Endodermal cell (in vitro differentiated cells): ENCODE results near the gene OTOP3. TPM values are rescaled to one million over a fixed set of nuclear protein-coding genes. Genes with fewer than 3 reads are reported as not detected.

Experiments used
- DNase-seq: peaks from one replicate; pipeline ENCODE4 v3.0.0-alpha.2; 2017
- H3K27ac ChIP-seq: 2 replicates; pipeline ENCODE4 v1.5.1; 2013; ENCODE audit warnings: mild to moderate bottlenecking, low read depth, low read length, moderate library complexity
- H3K27me3 ChIP-seq: 2 replicates; pipeline ENCODE4 v1.6.1; 2013; ENCODE audit warnings: mild to moderate bottlenecking, low read length, moderate library complexity; ENCODE audit not compliant: insufficient read depth, control insufficient read depth, poor library complexity, severe bottlenecking
- H3K36me3 ChIP-seq: 2 replicates; pipeline ENCODE4 v1.7.0; 2013; ENCODE audit warnings: mild to moderate bottlenecking, low read length, moderate library complexity; ENCODE audit not compliant: control insufficient read depth, insufficient read depth
- H3K4me1 ChIP-seq: one replicate; pipeline ENCODE4 v1.7.0; 2013; ENCODE audit warnings: low read length; ENCODE audit not compliant: control insufficient read depth, insufficient read depth
- H3K4me3 ChIP-seq: 2 replicates; pipeline ENCODE4 v1.5.1; 2013; ENCODE audit warnings: mild to moderate bottlenecking, low read length, moderate library complexity
- H3K9ac ChIP-seq: 2 replicates; pipeline ENCODE4 v1.6.1; 2013; ENCODE audit warnings: mild to moderate bottlenecking, low read length, moderate library complexity; ENCODE audit not compliant: poor library complexity, severe bottlenecking; ENCODE audit errors: extremely low read depth
- H3K9me3 ChIP-seq: 2 replicates; pipeline ENCODE4 v1.6.1; 2013; ENCODE audit warnings: mild to moderate bottlenecking, low read length, moderate library complexity; ENCODE audit not compliant: control insufficient read depth
- H3K27ac Mint-ChIP-seq: 2 replicates; pipeline ENCODE4 v1.8.0; 2020; ENCODE audit warnings: mixed read lengths
- H3K27me3 Mint-ChIP-seq: 2 replicates; pipeline ENCODE4 v1.8.0; 2021; ENCODE audit warnings: mild to moderate bottlenecking, mixed read lengths; ENCODE audit not compliant: insufficient read depth
- H3K36me3 Mint-ChIP-seq: 2 replicates; pipeline ENCODE4 v1.8.0; 2020; ENCODE audit warnings: low read depth, mixed read lengths
- H3K4me1 Mint-ChIP-seq: 2 replicates; pipeline ENCODE4 v1.8.0; 2020; ENCODE audit warnings: mixed read lengths
- H3K4me3 Mint-ChIP-seq: 2 replicates; pipeline ENCODE4 v1.8.0; 2020; ENCODE audit warnings: mild to moderate bottlenecking, moderate library complexity, mixed read lengths
- H3K9me3 Mint-ChIP-seq: 2 replicates; pipeline ENCODE4 v1.8.0; 2020; ENCODE audit warnings: mild to moderate bottlenecking, mixed read lengths
- WGBS, 2 experiments: methylation state at CpG; one replicate each; pipeline versions ENCODE4 v1.1.5 to v1.1.7; 2013; ENCODE audit warnings: missing lambda C conversion rate in 2 of 2, mixed read lengths in 1 of 2; ENCODE audit not compliant: insufficient coverage in 1 of 2, insufficient read length in 1 of 2; 5-methylcytosine and 5-hydroxymethylcytosine counted together
- total RNA-seq, 2 donors: library from RNA; stranded (reverse); fragmentation: NEBNext Ultra II Directional in 1 of 2; extraction: Animal tissue kit (Norgen Biotek cat#: 25700) in 1 of 2; gene quantifications; 2 replicates in 1 of 2; 3 replicates in 1 of 2; pipeline ENCODE4 v1.2.1, GENCODE V29; 2021
- TF ChIP-seq, protein P1 (sequence below): fragments of 200-600 bp; sonication (generic); conservative IDR thresholded peaks from 2 replicates; pipeline ENCODE4 v1.5.0; 2021; ENCODE audit warnings: antibody characterized with exemption, mild to moderate bottlenecking

OTOP3 gene
- total RNA-seq, 2 donors from 2014 or later, result not detected

- H3K4me3 ChIP-seq, result no peak overlapping the region
- H3K4me1 ChIP-seq, result no peaks in the 10 kb centered on the region
- H3K27me3 ChIP-seq, result peaks cover 11% of the 10 kb centered on the region
- H3K9me3 ChIP-seq, result no peaks in the 10 kb centered on the region
- Mint-ChIP-seq H3K4me1 (no peaks in the 10 kb centered on the region), H3K27ac (no peak overlapping the region), H3K27me3 (peaks cover 30% of the 10 kb centered on the region), H3K9me3 (no peaks in the 10 kb centered on the region), H3K4me3 (no peak overlapping the region), H3K36me3 (no peaks in the 10 kb centered on the region)
- no peak for DNase-seq
- TF ChIP-seq, protein P1, sequence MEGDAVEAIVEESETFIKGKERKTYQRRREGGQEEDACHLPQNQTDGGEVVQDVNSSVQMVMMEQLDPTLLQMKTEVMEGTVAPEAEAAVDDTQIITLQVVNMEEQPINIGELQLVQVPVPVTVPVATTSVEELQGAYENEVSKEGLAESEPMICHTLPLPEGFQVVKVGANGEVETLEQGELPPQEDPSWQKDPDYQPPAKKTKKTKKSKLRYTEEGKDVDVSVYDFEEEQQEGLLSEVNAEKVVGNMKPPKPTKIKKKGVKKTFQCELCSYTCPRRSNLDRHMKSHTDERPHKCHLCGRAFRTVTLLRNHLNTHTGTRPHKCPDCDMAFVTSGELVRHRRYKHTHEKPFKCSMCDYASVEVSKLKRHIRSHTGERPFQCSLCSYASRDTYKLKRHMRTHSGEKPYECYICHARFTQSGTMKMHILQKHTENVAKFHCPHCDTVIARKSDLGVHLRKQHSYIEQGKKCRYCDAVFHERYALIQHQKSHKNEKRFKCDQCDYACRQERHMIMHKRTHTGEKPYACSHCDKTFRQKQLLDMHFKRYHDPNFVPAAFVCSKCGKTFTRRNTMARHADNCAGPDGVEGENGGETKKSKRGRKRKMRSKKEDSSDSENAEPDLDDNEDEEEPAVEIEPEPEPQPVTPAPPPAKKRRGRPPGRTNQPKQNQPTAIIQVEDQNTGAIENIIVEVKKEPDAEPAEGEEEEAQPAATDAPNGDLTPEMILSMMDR, result no peak
- no peak overlapping the region for H3K27ac ChIP-seq
- 93 to 96% methylated on average over 9 to 15 of the region's 15 CpGs for WGBS, 2 experiments
- no peaks in the 10 kb centered on the region for H3K36me3 ChIP-seq
- no peak overlapping the region for H3K9ac ChIP-seq
These were observed 18.4 kb downstream of the OTOP3 start for GRCh38 chr17:74954115-74954514.

GRCh38 chr17:74954665-74955421 is 19.1 kb downstream of the OTOP3 start:
- Mint-ChIP-seq H3K36me3 (no peaks in the 10 kb centered on the region), H3K27me3 (peaks cover 34% of the 10 kb centered on the region), H3K4me1 (no peaks in the 10 kb centered on the region), H3K4me3 (no peak overlapping the region), H3K27ac (no peak overlapping the region), H3K9me3 (no peaks in the 10 kb centered on the region)
- TF ChIP-seq, protein P1, result no peak
- H3K27ac ChIP-seq, result no peak overlapping the region
- H3K36me3 ChIP-seq, result no peaks in the 10 kb centered on the region
- no peaks in the 10 kb centered on the region for H3K9me3 ChIP-seq
- DNase-seq, result no peak
- 73 to 74% methylated on average over 11 to 13 of the region's 13 CpGs for WGBS, 2 experiments
- no peak overlapping the region for H3K4me3 ChIP-seq
- H3K4me1 ChIP-seq, result no peaks in the 10 kb centered on the region
- peaks cover 18% of the 10 kb centered on the region for H3K27me3 ChIP-seq
- no peak overlapping the region for H3K9ac ChIP-seq

DNA sequence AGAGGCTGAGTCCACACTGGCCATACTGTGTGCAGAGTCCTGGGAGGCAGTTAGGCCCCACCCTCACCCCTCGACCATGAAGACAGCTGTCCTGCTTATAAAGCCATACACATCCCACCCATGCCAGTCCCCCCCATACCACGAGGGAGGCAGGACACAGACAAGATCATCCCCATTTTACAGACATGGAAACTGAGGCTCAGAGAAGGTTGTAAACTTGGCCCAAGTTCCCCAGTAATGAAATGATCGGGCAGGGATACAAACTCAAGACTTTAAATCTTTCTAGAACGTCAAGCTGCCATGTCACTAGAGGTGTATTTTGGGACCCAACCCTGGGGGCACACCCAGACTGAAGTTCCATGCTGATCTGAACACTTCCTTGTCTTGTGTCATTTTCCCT is 20.4 kb downstream of the OTOP3 start:
- peaks cover 37% of the 10 kb centered on the region for H3K27me3 Mint-ChIP-seq
- no peaks in the 10 kb centered on the region for H3K4me1 Mint-ChIP-seq
- H3K36me3 Mint-ChIP-seq, result no peaks in the 10 kb centered on the region
- peaks cover 26% of the 10 kb centered on the region for H3K27me3 ChIP-seq
- H3K4me1 ChIP-seq, result no peaks in the 10 kb centered on the region
- no peak overlapping the region for H3K27ac Mint-ChIP-seq
- no peaks in the 10 kb centered on the region for H3K9me3 ChIP-seq
- H3K9ac ChIP-seq, result no peak overlapping the region
- no peaks in the 10 kb centered on the region for H3K9me3 Mint-ChIP-seq
- no peak overlapping the region for H3K4me3 Mint-ChIP-seq
- no peak overlapping the region for H3K4me3 ChIP-seq
- TF ChIP-seq, protein P1, result no peak
- H3K36me3 ChIP-seq, result no peaks in the 10 kb centered on the region
- no peak for DNase-seq
- no peak overlapping the region for H3K27ac ChIP-seq
- WGBS, 2 experiments, result 64 to 80% methylated on average over 3 to 4 of the region's 4 CpGs
